Measurements from ENCODE around the gene FOXL2. TPM values are rescaled to one million over a fixed set of nuclear protein-coding genes. Genes with fewer than 3 reads are reported as not detected.
A peak's percentile ranks its signal among the peaks of the same experiment; 100 is the strongest.

Gene FOXL2
- total RNA-seq, 6 experiments from 2014 or later: 0.71 to 8.0 (median 7.0) TPM

- no peak overlapping the region for H3K4me3 Mint-ChIP-seq
- H3K9me3 Mint-ChIP-seq: peaks cover 14% of the 10 kb centered on the region; the same call in 1 of the 2 replicates
- no peaks in the 10 kb centered on the region; the same call in 1 of the 2 replicates for H3K4me1 Mint-ChIP-seq (ENCODE audit: low read depth)
- no peak for DNase-seq
- TF ChIP-seq CTCF (IDR thresholded peaks at IDR 0.05): no peak
- H3K27ac Mint-ChIP-seq: no peak overlapping the region
- no peaks in the 10 kb centered on the region for H3K36me3 Mint-ChIP-seq (ENCODE audit: low read depth)
- peaks cover 19% of the 10 kb centered on the region for H3K27me3 Mint-ChIP-seq (ENCODE audit: insufficient read depth)
These were observed 18.0 kb upstream of the FOXL2 start for GRCh38 chr3:138964923-138965322.

- Mint-ChIP-seq H3K27ac (no peak overlapping the region), H3K4me3 (no peak overlapping the region), H3K27me3 (ENCODE audit: insufficient read depth) (peaks cover 15% of the 10 kb centered on the region), H3K4me1 (ENCODE audit: low read depth) (no peaks in the 10 kb centered on the region; the same call in 1 of the 2 replicates), H3K9me3 (peaks cover 14% of the 10 kb centered on the region; the same call in 1 of the 2 replicates), H3K36me3 (ENCODE audit: low read depth) (no peaks in the 10 kb centered on the region)
- TF ChIP-seq CTCF (IDR thresholded peaks at IDR 0.05): no peak
- DNase-seq: no peak
These were observed 17.3 kb upstream of the FOXL2 start for GRCh38 chr3:138964264-138964663.

GRCh38 chr3:138962854-138963560 is 16.1 kb upstream of the FOXL2 start:
- no peaks in the 10 kb centered on the region; the same call in 1 of the 2 replicates for H3K4me1 Mint-ChIP-seq (ENCODE audit: low read depth)
- H3K4me3 Mint-ChIP-seq: no peak overlapping the region
- H3K36me3 Mint-ChIP-seq (ENCODE audit: low read depth): no peaks in the 10 kb centered on the region
- H3K27me3 Mint-ChIP-seq (ENCODE audit: insufficient read depth): peaks cover 23% of the 10 kb centered on the region
- peaks cover 14% of the 10 kb centered on the region; the same call in 1 of the 2 replicates for H3K9me3 Mint-ChIP-seq
- no peak for TF ChIP-seq CTCF (IDR thresholded peaks at IDR 0.05)
- DNase-seq: no peak
- H3K27ac Mint-ChIP-seq: no peak overlapping the region

- Mint-ChIP-seq H3K27me3 (ENCODE audit: insufficient read depth) (peaks cover 22% of the 10 kb centered on the region), H3K9me3 (peaks cover 8% of the 10 kb centered on the region; the same call in 1 of the 2 replicates), H3K4me3 (peak overlapping the region; percentile 18; the same call in 1 of the 2 replicates), H3K27ac (no peak overlapping the region), H3K4me1 (ENCODE audit: low read depth) (no peaks in the 10 kb centered on the region; the same call in 1 of the 2 replicates), H3K36me3 (ENCODE audit: low read depth) (no peaks in the 10 kb centered on the region)
- no peak for TF ChIP-seq CTCF (IDR thresholded peaks at IDR 0.05)
- DNase-seq: no peak
These were observed 13.5 kb upstream of the FOXL2 start for GRCh38 chr3:138960417-138960852.

- Mint-ChIP-seq H3K27ac (no peak overlapping the region), H3K4me3 (no peak overlapping the region), H3K9me3 (no peaks in the 10 kb centered on the region), H3K4me1 (ENCODE audit: low read depth) (peaks cover 10% of the 10 kb centered on the region; the same call in 1 of the 2 replicates), H3K36me3 (ENCODE audit: low read depth) (no peaks in the 10 kb centered on the region), H3K27me3 (ENCODE audit: insufficient read depth) (peaks cover 58% of the 10 kb centered on the region)
- TF ChIP-seq CTCF (IDR thresholded peaks at IDR 0.05): no peak
- no peak for DNase-seq
These were observed 3.8 kb upstream of the FOXL2 start for GRCh38 chr3:138950701-138951100.
